ENCODE results near the gene SCGB1C1. TPM values are rescaled to one million over a fixed set of nuclear protein-coding genes. Genes with fewer than 3 reads are reported as not detected.
A peak's percentile ranks its signal among the peaks of the same experiment; 100 is the strongest.

The SCGB1C1 gene
- total and polyA plus RNA-seq, 2 donors = 0.34 TPM; not detected in 1

GRCh38 chr11:197741-198235 is 4.9 kb downstream of the SCGB1C1 start:
- Histone ChIP-seq H3K9me3 (ENCODE audit: control insufficient read depth in 2 of 2, insufficient read depth in 1 of 2, low read length in 1 of 2) (peaks cover 0 to 1% of the 10 kb centered on the region in 2 donors), H3K4me3 (ENCODE audit: low read length in 2 of 2) (no peak overlapping the region), H3K27me3 (ENCODE audit: control insufficient read depth in 2 of 2, insufficient read depth in 1 of 2, low read length in 1 of 2) (peaks cover 0 to 3% of the 10 kb centered on the region in 2 donors), H3K36me3 (ENCODE audit: control insufficient read depth in 2 of 2, insufficient read depth in 2 of 2, low read length in 1 of 2) (peaks cover 0 to 5% of the 10 kb centered on the region in 2 donors), H3K4me1 (ENCODE audit: control insufficient read depth in 2 of 2, insufficient read depth in 2 of 2, low read length in 2 of 2) (peaks cover 7 to 14% of the 10 kb centered on the region in 2 donors), H3K27ac (ENCODE audit: low read depth in 1 of 2, low read length in 1 of 2) (no peak overlapping the region)
- WGBS = 96% methylated on average over 9 of the region's 9 CpGs
- DNase-seq (ENCODE audit: low read depth in 6 of 9, low spot score in 9 of 9) = no peak

- Histone ChIP-seq H3K27ac (ENCODE audit: low read depth in 1 of 2, low read length in 1 of 2) (no peak overlapping the region), H3K36me3 (ENCODE audit: control insufficient read depth in 2 of 2, insufficient read depth in 2 of 2, low read length in 1 of 2) (peaks cover 2 to 6% of the 10 kb centered on the region in 2 donors), H3K4me1 (ENCODE audit: control insufficient read depth in 2 of 2, insufficient read depth in 2 of 2, low read length in 2 of 2) (peaks cover 7 to 20% of the 10 kb centered on the region in 2 donors), H3K9me3 (ENCODE audit: control insufficient read depth in 2 of 2, insufficient read depth in 1 of 2, low read length in 1 of 2) (peaks cover 0 to 1% of the 10 kb centered on the region in 2 donors), H3K27me3 (ENCODE audit: control insufficient read depth in 2 of 2, insufficient read depth in 1 of 2, low read length in 1 of 2) (peaks cover 0 to 3% of the 10 kb centered on the region in 2 donors), H3K4me3 (ENCODE audit: low read length in 2 of 2) (no peak overlapping the region)
- DNase-seq (ENCODE audit: low read depth in 6 of 9, low spot score in 9 of 9) = no peak
- 98% methylated on average over 21 of the region's 21 CpGs for WGBS
These were observed 5.4 kb downstream of the SCGB1C1 start for GRCh38 chr11:198236-198806.

DNA sequence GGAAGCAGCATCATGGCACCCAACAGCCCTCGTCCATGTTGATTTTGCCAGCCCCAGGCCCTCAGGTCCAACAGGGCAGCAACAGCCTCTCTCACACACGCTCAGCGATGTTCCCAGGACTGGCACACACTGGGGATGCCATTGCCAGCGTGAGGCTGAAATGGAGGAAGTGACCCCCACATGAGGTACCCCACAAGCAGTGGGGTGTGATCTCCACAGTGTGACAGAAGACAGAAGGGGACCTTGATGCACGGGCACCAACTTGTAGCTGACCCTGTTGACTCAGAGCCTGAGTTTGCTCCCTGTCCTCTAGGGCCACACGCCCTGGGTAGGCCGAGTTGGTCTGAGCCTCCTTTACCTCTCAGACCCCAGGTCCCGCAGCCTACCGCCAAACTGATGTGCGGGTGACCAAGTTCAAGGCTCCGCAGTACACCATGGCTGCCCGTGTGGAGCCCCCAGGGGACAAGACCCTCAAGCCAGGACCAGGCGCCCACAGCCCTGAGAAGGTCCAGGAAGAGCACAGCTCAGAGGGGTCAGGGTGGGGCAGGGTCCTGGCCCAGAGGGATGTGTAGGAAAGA is 6.2 kb downstream of the SCGB1C1 start:
- 93% methylated on average over 13 of the region's 13 CpGs for WGBS
- H3K27ac ChIP-seq (ENCODE audit: low read depth in 1 of 2, low read length in 1 of 2) = no peak overlapping the region
- H3K4me3 ChIP-seq (ENCODE audit: low read length in 2 of 2) = no peak overlapping the region
- peaks cover 0 to 1% of the 10 kb centered on the region in 2 donors for H3K9me3 ChIP-seq (ENCODE audit: control insufficient read depth in 2 of 2, insufficient read depth in 1 of 2, low read length in 1 of 2)
- peaks cover 9 to 14% of the 10 kb centered on the region in 2 donors for H3K36me3 ChIP-seq (ENCODE audit: control insufficient read depth in 2 of 2, insufficient read depth in 2 of 2, low read length in 1 of 2)
- peaks cover 0 to 3% of the 10 kb centered on the region in 2 donors for H3K27me3 ChIP-seq (ENCODE audit: control insufficient read depth in 2 of 2, insufficient read depth in 1 of 2, low read length in 1 of 2)
- peaks cover 7 to 22% of the 10 kb centered on the region in 2 donors for H3K4me1 ChIP-seq (ENCODE audit: control insufficient read depth in 2 of 2, insufficient read depth in 2 of 2, low read length in 2 of 2)
- no peak for DNase-seq (ENCODE audit: low read depth in 6 of 9, low spot score in 9 of 9)

- DNase-seq (ENCODE audit: low read depth in 6 of 9, low spot score in 9 of 9) = no peak
- 96% methylated on average over 8 of the region's 8 CpGs for WGBS
- H3K4me3 ChIP-seq (ENCODE audit: low read length in 2 of 2) = no peak overlapping the region
These were observed 6.9 kb downstream of the SCGB1C1 start for GRCh38 chr11:199782-200181.

GRCh38 chr11:200224-201003 is 7.5 kb downstream of the SCGB1C1 start:
- Histone ChIP-seq H3K4me1 (ENCODE audit: control insufficient read depth in 2 of 2, insufficient read depth in 2 of 2, low read length in 2 of 2) (peaks cover 8 to 25% of the 10 kb centered on the region in 2 donors), H3K36me3 (ENCODE audit: control insufficient read depth in 2 of 2, insufficient read depth in 2 of 2, low read length in 1 of 2) (peaks cover 22 to 25% of the 10 kb centered on the region in 2 donors), H3K27ac (ENCODE audit: low read depth in 1 of 2, low read length in 1 of 2) (no peak overlapping the region), H3K9me3 (ENCODE audit: control insufficient read depth in 2 of 2, insufficient read depth in 1 of 2, low read length in 1 of 2) (peaks cover 0 to 1% of the 10 kb centered on the region in 2 donors), H3K27me3 (ENCODE audit: control insufficient read depth in 2 of 2, insufficient read depth in 1 of 2, low read length in 1 of 2) (peaks cover 0 to 3% of the 10 kb centered on the region in 2 donors), H3K4me3 (ENCODE audit: low read length in 2 of 2) (no peak overlapping the region)
- DNase-seq (ENCODE audit: low read depth in 6 of 9, low spot score in 9 of 9) = no peak
- WGBS = 98% methylated on average over 13 of the region's 13 CpGs

More at GRCh38 chr11:199782-200181, 6.9 kb downstream of the SCGB1C1 start:
- H3K4me1 ChIP-seq (ENCODE audit: control insufficient read depth in 2 of 2, insufficient read depth in 2 of 2, low read length in 2 of 2) = peaks cover 7 to 25% of the 10 kb centered on the region in 2 donors
- H3K36me3 ChIP-seq (ENCODE audit: control insufficient read depth in 2 of 2, insufficient read depth in 2 of 2, low read length in 1 of 2) = peaks cover 15 to 21% of the 10 kb centered on the region in 2 donors
- peaks cover 0 to 1% of the 10 kb centered on the region in 2 donors for H3K9me3 ChIP-seq (ENCODE audit: control insufficient read depth in 2 of 2, insufficient read depth in 1 of 2, low read length in 1 of 2)
- peaks cover 0 to 3% of the 10 kb centered on the region in 2 donors for H3K27me3 ChIP-seq (ENCODE audit: control insufficient read depth in 2 of 2, insufficient read depth in 1 of 2, low read length in 1 of 2)
- no peak overlapping the region for H3K27ac ChIP-seq (ENCODE audit: low read depth in 1 of 2, low read length in 1 of 2)

DNA sequence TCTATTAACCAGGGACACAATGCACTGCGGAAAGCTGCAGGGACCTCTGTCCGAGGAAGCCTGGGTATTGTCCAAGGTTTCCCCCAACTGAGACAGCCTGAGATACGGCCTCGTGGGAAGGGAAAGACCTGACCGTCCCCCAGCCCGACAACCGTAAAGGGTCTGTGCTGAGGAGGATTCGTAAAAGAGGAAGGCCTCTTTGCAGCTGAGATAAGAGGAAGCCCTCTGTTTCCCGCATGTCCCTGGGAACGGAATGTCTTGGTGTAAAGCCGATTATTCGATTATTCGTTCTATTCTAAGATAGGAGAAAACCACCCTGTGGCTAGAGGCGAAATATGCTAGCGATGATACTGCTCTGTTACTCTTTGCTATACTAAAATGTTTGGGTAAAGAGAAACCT is 9.1 kb downstream of the SCGB1C1 start:
- 25% methylated on average over 15 of the region's 15 CpGs for WGBS
- H3K27me3 ChIP-seq (ENCODE audit: control insufficient read depth in 2 of 2, insufficient read depth in 1 of 2, low read length in 1 of 2) = peaks cover 0 to 3% of the 10 kb centered on the region in 2 donors
- H3K27ac ChIP-seq (ENCODE audit: low read depth in 1 of 2, low read length in 1 of 2) = peak overlapping the region; percentile 39 to 66
- peak in 2 of 9 donors; percentile 22 to 28 for DNase-seq (ENCODE audit: low read depth in 6 of 9, low spot score in 9 of 9)
- H3K9me3 ChIP-seq (ENCODE audit: control insufficient read depth in 2 of 2, insufficient read depth in 1 of 2, low read length in 1 of 2) = peaks cover 0 to 1% of the 10 kb centered on the region in 2 donors
- peaks cover 19 to 39% of the 10 kb centered on the region in 2 donors for H3K4me1 ChIP-seq (ENCODE audit: control insufficient read depth in 2 of 2, insufficient read depth in 2 of 2, low read length in 2 of 2)
- no peak overlapping the region for H3K4me3 ChIP-seq (ENCODE audit: low read length in 2 of 2)
- peaks cover 26 to 28% of the 10 kb centered on the region in 2 donors for H3K36me3 ChIP-seq (ENCODE audit: control insufficient read depth in 2 of 2, insufficient read depth in 2 of 2, low read length in 1 of 2)

DNA sequence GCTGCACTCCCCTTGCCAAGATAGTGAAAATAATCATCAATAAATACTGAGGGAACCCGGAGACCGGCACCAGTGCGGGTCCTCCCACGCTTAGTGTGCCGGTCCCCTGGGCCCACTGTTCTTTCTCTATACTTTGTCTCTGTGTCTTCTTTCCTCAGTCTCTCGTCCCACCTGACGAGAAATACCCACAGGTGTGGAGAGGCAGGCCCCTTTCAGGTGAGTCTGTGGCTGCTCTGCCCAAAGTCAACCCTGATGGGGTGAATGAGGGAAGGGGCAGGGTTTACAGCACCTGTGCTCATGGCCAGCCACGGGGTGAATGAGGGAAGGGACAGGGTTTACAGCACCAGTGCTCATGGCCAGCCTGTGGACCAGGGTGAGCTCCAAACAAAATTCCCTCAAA is 9.6 kb downstream of the SCGB1C1 start:
- H3K4me1 ChIP-seq (ENCODE audit: control insufficient read depth in 2 of 2, insufficient read depth in 2 of 2, low read length in 2 of 2) = peaks cover 19 to 39% of the 10 kb centered on the region in 2 donors
- H3K27ac ChIP-seq (ENCODE audit: low read depth in 1 of 2, low read length in 1 of 2) = peak overlapping the region; percentile 48 to 66
- no peak for DNase-seq (ENCODE audit: low read depth in 6 of 9, low spot score in 9 of 9)
- 91% methylated on average over 8 of the region's 8 CpGs for WGBS
- H3K36me3 ChIP-seq (ENCODE audit: control insufficient read depth in 2 of 2, insufficient read depth in 2 of 2, low read length in 1 of 2) = peaks cover 26 to 28% of the 10 kb centered on the region in 2 donors
- peaks cover 0 to 1% of the 10 kb centered on the region in 2 donors for H3K9me3 ChIP-seq (ENCODE audit: control insufficient read depth in 2 of 2, insufficient read depth in 1 of 2, low read length in 1 of 2)
- no peaks in the 10 kb centered on the region for H3K27me3 ChIP-seq (ENCODE audit: control insufficient read depth in 2 of 2, insufficient read depth in 1 of 2, low read length in 1 of 2)
- no peak overlapping the region for H3K4me3 ChIP-seq (ENCODE audit: low read length in 2 of 2)

DNA sequence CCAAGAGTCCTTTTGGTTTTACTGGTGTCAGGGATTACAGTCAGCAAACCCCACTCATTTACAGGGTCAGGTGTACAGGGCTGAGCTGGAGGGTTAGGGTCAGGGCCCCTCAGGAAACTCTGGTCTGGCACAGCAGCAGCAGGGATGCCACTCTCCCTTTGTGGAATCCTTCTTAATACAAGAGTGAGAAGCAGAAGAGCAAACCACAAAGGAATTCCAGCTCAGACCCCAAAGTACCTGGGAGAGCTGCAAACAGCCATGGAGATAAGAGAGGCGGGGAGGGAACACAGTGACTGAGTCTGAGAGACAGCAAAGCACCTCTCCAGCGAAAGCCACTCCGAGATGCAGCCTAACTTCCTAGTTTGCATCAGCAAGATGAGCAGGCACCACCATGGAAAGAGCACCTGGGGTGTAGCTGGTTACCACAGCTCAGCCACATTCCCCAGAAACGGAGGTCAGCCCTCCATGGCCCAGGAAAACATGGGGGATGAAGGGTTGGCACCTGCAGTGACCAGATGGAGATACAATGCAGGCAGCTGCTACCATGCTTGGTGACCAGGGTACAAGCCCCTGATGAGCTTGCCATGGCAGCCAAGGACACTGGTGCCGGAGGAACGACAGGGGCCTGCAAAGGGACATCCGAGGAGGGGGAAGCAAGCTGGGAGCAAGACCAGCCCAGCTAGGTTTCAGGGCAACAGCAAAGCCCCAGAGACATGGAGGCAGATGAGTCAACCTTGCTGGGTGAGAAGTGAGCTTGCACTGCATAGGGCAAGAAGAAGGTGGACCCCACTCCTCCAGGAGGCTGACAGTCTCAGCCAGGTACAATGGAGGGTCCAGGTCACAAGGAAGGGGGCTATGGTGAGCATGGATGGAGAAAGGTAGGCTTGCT is 10.4 kb downstream of the SCGB1C1 start:
- Histone ChIP-seq H3K4me3 (ENCODE audit: low read length in 2 of 2) (no peak overlapping the region), H3K9me3 (ENCODE audit: control insufficient read depth in 2 of 2, insufficient read depth in 1 of 2, low read length in 1 of 2) (no peaks in the 10 kb centered on the region), H3K4me1 (ENCODE audit: control insufficient read depth in 2 of 2, insufficient read depth in 2 of 2, low read length in 2 of 2) (peaks cover 19 to 39% of the 10 kb centered on the region in 2 donors), H3K36me3 (ENCODE audit: control insufficient read depth in 2 of 2, insufficient read depth in 2 of 2, low read length in 1 of 2) (peaks cover 26 to 28% of the 10 kb centered on the region in 2 donors), H3K27me3 (ENCODE audit: control insufficient read depth in 2 of 2, insufficient read depth in 1 of 2, low read length in 1 of 2) (peaks cover 0 to 2% of the 10 kb centered on the region in 2 donors), H3K27ac (ENCODE audit: low read depth in 1 of 2, low read length in 1 of 2) (no peak overlapping the region)
- no peak for DNase-seq (ENCODE audit: low read depth in 6 of 9, low spot score in 9 of 9)
- whole genome bisulfite sequencing = 98% methylated on average over 7 of the region's 7 CpGs
